T-cell (primary cell): ENCODE data around the gene HNRNPUL2. TPM values are rescaled to one million over a fixed set of nuclear protein-coding genes. Genes with fewer than 3 reads are reported as not detected.
A peak's percentile ranks its signal among the peaks of the same experiment; 100 is the strongest.
"Not testable (repeated sequence)": the region's sequence is repeated elsewhere in the genome, so short reads cannot be mapped to it uniquely, and the experiment has no call there.

Source experiments
- ATAC-seq, 4 experiments: fragments of 200-7000 bp in 3 of 4; fragments of 150-1000 bp in 1 of 4; cut with Tn5 transposase; replicated peaks in 1 of 4; 1 replicate in 3 of 4; 2 replicates in 1 of 4; pipeline ENCODE4 v1.10.0; 2021; ENCODE audit warnings: moderate library complexity in 3 of 4, mild to moderate bottlenecking in 2 of 4, moderate number of reproducible peaks in 1 of 4
- CTCF ChIA-PET, 2 donors: fragments of 300-600 bp; sonication (Branson Sonifier 250); formaldehyde crosslinking; loops; one replicate each; lab custom pipeline; 2022; ENCODE audit warnings: antibody characterized with exemption in 2 of 2; lab: Charles Lee
- POLR2A ChIA-PET, 2 donors: fragments of 300-600 bp; sonication (Branson Sonifier 250); formaldehyde crosslinking; loops; one replicate each; lab custom pipeline; 2022; ENCODE audit warnings: antibody characterized with exemption in 2 of 2; lab: Charles Lee
- DNase-seq, 35 experiments: peaks; one replicate each; pipeline versions ENCODE4 v3.0.0 to v3.0.0-alpha.2; 2013 to 2023
- H3K27ac ChIP-seq: one replicate; pipeline ENCODE4 v1.5.1; 2013; ENCODE audit warnings: low read length
- H3K27me3 ChIP-seq, 2 experiments: replicated peaks in 1 of 2; 1 replicate in 1 of 2; 2 replicates in 1 of 2; pipeline versions ENCODE4 v1.6.1 to v1.7.0; 2013; ENCODE audit warnings: low read length in 1 of 2, mixed read lengths in 1 of 2; ENCODE audit not compliant: control insufficient read depth in 2 of 2, insufficient read depth in 2 of 2; ENCODE audit errors: extremely low read depth in 1 of 2
- H3K36me3 ChIP-seq, 2 donors: 1 replicate in 1 of 2; 2 replicates in 1 of 2; pipeline versions ENCODE4 v1.6.1 to v1.7.0; 2013; ENCODE audit warnings: low read length in 1 of 2; ENCODE audit not compliant: control insufficient read depth in 2 of 2, insufficient read depth in 1 of 2; ENCODE audit errors: extremely low read depth in 1 of 2
- H3K4me1 ChIP-seq, 2 experiments: 1 replicate in 1 of 2; 2 replicates in 1 of 2; pipeline versions ENCODE4 v1.6.1 to v1.7.0; 2013; ENCODE audit warnings: low read length in 2 of 2, mixed read lengths in 1 of 2; ENCODE audit not compliant: insufficient read depth in 2 of 2, control insufficient read depth in 1 of 2; ENCODE audit errors: extremely low read depth in 1 of 2
- H3K4me3 ChIP-seq, 2 donors: 1 replicate in 1 of 2; 2 replicates in 1 of 2; pipeline versions ENCODE4 v1.5.1 to v1.7.0; 2013; ENCODE audit warnings: mild to moderate bottlenecking in 2 of 2, low read length in 1 of 2, moderate library complexity in 1 of 2; ENCODE audit not compliant: control insufficient read depth in 1 of 2; ENCODE audit errors: extremely low read depth in 1 of 2
- H3K9me3 ChIP-seq: 2 replicates; pipeline ENCODE4 v1.7.0; 2013
- H3K27ac Mint-ChIP-seq, 2 donors: one replicate each; pipeline ENCODE4 v1.8.0; 2020 to 2021; ENCODE audit warnings: mild to moderate bottlenecking in 2 of 2, mixed read lengths in 2 of 2
- H3K27me3 Mint-ChIP-seq, 2 donors: one replicate each; pipeline ENCODE4 v1.8.0; 2021 to 2022; ENCODE audit warnings: mixed read lengths in 2 of 2
- H3K36me3 Mint-ChIP-seq: one replicate; pipeline ENCODE4 v1.8.0; 2021; ENCODE audit warnings: mixed read lengths
- H3K4me1 Mint-ChIP-seq, 3 donors: one replicate each; pipeline ENCODE4 v1.8.0; 2020 to 2022; ENCODE audit warnings: mixed read lengths in 3 of 3, mild to moderate bottlenecking in 1 of 3
- H3K4me3 Mint-ChIP-seq, 3 donors: one replicate each; pipeline ENCODE4 v1.8.0; 2020 to 2022; ENCODE audit warnings: mild to moderate bottlenecking in 3 of 3, mixed read lengths in 3 of 3, moderate library complexity in 3 of 3
- H3K9me3 Mint-ChIP-seq, 3 donors: one replicate each; pipeline ENCODE4 v1.8.0; 2020 to 2022; ENCODE audit warnings: mixed read lengths in 3 of 3
- WGBS: methylation state at CpG from one replicate; pipeline ENCODE4 v1.1.5; 2013; ENCODE audit warnings: missing lambda C conversion rate; ENCODE audit not compliant: insufficient coverage; 5-methylcytosine and 5-hydroxymethylcytosine counted together
- total RNA-seq, 35 experiments: library from RNA in 6 of 35; stranded (reverse) in 6 of 35; fragments of 120-200 nt in 1 of 35; gene quantifications; one replicate each; pipeline versions ENCODE4 v1.2.1 to v1.2.4 and lab custom pipeline; 2013 to 2026

The HNRNPUL2 gene
- total RNA-seq, 5 donors from 2014 or later (not counting 1 experiment from before 2014, with no cell fraction given), result 45.8 to 67.8 (median 62.7) TPM

DNA sequence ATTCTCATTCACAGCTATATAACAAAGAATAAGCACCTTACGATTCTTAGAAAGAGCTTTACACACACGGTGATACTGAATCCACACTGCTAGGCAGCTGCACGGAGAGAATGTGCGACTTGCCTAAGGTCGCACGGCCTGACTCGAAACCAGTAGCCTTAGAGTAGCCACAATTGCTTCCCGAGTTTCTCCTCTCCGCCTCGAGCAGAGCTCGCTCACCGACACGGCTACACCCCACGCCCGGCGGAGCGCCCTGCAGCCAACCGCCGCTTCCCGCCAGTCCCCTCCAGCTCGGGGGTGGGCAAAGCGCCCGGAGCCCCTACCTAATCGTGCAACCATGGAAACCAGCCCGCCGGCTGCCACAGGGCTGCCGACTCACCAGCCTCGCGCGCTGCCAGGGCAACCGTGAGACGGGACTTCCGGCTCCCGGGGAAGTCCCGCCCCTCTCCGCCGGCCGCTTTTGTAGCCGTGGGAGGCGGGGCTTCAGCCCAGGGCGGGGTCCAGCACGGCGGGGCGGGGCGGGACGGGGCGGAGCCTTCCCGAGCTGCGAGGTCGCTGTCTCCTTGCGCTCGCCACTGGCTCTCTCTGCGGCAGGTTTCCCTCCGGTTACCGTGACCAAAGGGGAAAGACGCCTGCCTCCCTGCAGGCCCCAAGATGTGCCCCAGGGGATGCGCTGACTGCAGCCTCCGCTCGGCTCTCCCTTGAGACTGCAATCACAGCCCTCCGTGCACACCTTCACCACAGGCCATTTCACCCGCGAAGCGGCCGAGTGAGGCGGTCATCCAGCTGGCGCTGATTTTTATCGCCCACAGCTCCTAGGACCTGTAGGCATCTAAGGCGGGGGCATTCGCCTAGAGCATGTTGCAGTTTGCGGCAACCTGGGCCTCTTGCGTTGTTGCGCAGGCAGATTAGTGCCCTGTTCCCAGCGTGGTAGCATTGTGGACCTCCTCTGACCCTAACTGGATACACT is 21.1 kb downstream of the HNRNPUL2 start:
- Mint-ChIP-seq H3K27ac (peak overlapping the region; percentile 82 to 84), H3K4me1 (peaks cover 43 to 51% (median 47%) of the 10 kb centered on the region in 3 donors), H3K9me3 (no peaks in the 10 kb centered on the region), H3K36me3 (peaks cover 8% of the 10 kb centered on the region), H3K27me3 (no peaks in the 10 kb centered on the region), H3K4me3 (peak overlapping the region; percentile 85 to 97 (median 87))
- WGBS, result 10% methylated on average over 71 of the region's 73 CpGs
- H3K4me1 ChIP-seq, result peaks cover 19 to 48% of the 10 kb centered on the region in 2 experiments
- peaks cover 0 to 7% of the 10 kb centered on the region in 2 donors for H3K36me3 ChIP-seq
- ATAC-seq, result peak; percentile 69 to 75 (median 73)
- peak overlapping the region; percentile 59 to 62 for H3K4me3 ChIP-seq
- CTCF ChIA-PET, result interaction anchor here (0.5 to 2.3 kb wide), 6 partner anchors 11 to 154 kb away, joined by 3 to 10 read pairs (median 4); partner anchors contain the start of genes C11orf98 (in 1 of the 2), CSKMT (in 1 of the 2), TUT1 (in 1 of the 2) and ZBTB3 (in 1 of the 2)
- no peaks in the 10 kb centered on the region for H3K27me3 ChIP-seq
- peak; percentile 82 to 96 (median 91) for DNase-seq
- POLR2A ChIA-PET, result interaction anchor here (0.5 to 1.4 kb wide), 7 partner anchors 10 to 151 kb away, joined by 3 to 7 read pairs (median 4); partner anchors contain the start of gene ZBTB3 (in 1 of the 2)
- peak overlapping the region; percentile 83 for H3K27ac ChIP-seq
- no peaks in the 10 kb centered on the region for H3K9me3 ChIP-seq

DNA sequence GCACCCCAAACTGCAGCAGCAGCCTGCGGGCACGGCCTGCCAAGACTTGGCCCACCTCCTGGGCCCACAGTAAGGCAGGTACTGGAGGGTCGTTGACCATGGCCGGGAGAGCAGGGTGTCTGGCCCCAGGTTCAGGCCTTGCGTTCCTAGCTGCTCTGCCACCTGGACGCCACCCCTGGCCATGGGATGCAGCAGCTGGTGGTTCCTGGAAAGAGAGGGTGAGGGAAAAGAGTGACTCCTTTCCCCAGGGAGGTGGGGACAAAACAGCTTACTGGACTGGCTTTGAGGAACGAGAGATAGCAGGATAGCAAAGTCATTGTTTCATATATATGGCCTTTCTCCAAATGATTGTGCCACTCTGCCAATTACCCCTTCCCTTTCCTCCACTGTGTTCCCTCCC is 21.8 kb downstream of the HNRNPUL2 start:
- H3K4me3 ChIP-seq, result peak overlapping the region; percentile 59 to 62
- peaks cover 19 to 47% of the 10 kb centered on the region in 2 experiments for H3K4me1 ChIP-seq
- peak overlapping the region; percentile 82 to 84 for H3K27ac Mint-ChIP-seq
- H3K9me3 Mint-ChIP-seq, result no peaks in the 10 kb centered on the region
- H3K27ac ChIP-seq, result peak overlapping the region; percentile 83
- ChIA-PET POLR2A (interaction anchor here in 1 of 2 donors (0.6 kb wide), 1 partner anchor 135 kb away, joined by 3 read pairs; no protein-coding TSS in a partner anchor), CTCF (interaction anchor here (0.7 to 2.3 kb wide), 5 partner anchors 11 to 113 kb away, joined by 3 to 10 read pairs (median 5); partner anchors contain the start of genes C11orf98 (in 1 of the 2), CSKMT (in 1 of the 2), TUT1 (in 1 of the 2) and ZBTB3 (in 1 of the 2))
- no peaks in the 10 kb centered on the region for H3K27me3 Mint-ChIP-seq
- H3K36me3 Mint-ChIP-seq, result peaks cover 7% of the 10 kb centered on the region
- peaks cover 0 to 6% of the 10 kb centered on the region in 2 donors for H3K36me3 ChIP-seq
- no peaks in the 10 kb centered on the region for H3K27me3 ChIP-seq
- H3K4me3 Mint-ChIP-seq, result peak overlapping the region; percentile 85 to 97 (median 87)
- DNase-seq (no peak), ATAC-seq (no peak)
- H3K9me3 ChIP-seq, result no peaks in the 10 kb centered on the region
- 96% methylated on average over 4 of the region's 7 CpGs for WGBS
- peaks cover 42 to 47% (median 45%) of the 10 kb centered on the region in 3 donors for H3K4me1 Mint-ChIP-seq

DNA sequence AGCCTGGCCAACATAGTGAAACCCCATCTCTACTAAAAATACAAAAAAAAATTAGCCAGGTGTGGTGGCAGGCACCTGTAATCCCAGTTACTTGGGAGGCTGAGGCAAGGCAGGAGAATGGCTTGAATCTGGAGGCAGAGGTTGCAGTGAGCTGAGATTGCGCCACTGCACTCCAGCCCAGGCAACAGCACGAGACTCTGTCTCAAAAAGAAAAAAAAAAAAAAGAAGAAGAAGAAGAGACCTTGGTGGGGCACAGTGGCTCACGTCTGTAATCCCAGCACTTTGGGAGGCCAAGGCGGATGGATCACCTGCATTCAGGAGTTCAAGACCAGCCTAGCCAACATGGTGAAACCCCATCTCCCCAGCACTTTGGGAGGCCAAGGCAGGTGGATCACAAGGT is 23.3 kb downstream of the HNRNPUL2 start:
- not testable (repeated sequence) for H3K9me3 Mint-ChIP-seq, H3K36me3 Mint-ChIP-seq, H3K27ac Mint-ChIP-seq, H3K4me3 ChIP-seq, H3K27me3 ChIP-seq, H3K27ac ChIP-seq, H3K36me3 ChIP-seq, DNase-seq, H3K27me3 Mint-ChIP-seq, H3K9me3 ChIP-seq, H3K4me3 Mint-ChIP-seq, ATAC-seq
- CTCF ChIA-PET, result interaction anchor here (0.7 kb wide), 2 partner anchors 28 to 294 kb away, joined by 6 to 7 read pairs; no protein-coding TSS in a partner anchor
- peaks cover 27 to 35% (median 34%) of the 10 kb centered on the region in 3 donors for H3K4me1 Mint-ChIP-seq
- POLR2A ChIA-PET, result interaction anchor here in 1 of 2 donors (0.7 kb wide), 1 partner anchor 38 kb away, joined by 16 read pairs; no protein-coding TSS in a partner anchor
- H3K4me1 ChIP-seq, result peaks cover 16 to 37% of the 10 kb centered on the region in 2 experiments
- WGBS, result 100% methylated on average over 3 of the region's 4 CpGs

DNA sequence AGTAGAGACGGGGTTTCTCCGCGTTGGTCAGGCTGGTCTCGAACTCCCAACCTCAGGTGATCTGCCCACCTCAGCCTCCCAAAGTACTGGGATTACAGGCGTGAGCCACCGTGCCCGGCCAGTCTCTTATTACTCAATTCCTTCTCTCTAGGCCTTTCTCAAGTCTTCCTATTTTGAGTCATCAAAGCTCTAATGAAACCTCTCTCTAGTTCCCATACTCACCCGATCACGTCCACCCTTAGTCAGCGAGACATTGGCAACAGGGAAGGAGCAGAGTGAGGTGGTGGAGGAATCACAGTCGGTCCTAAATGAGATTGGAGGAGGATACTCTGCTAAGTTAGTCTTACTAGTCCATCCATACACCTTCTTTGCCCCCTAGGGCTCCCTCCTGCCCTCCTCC is 25.0 kb downstream of the HNRNPUL2 start:
- Mint-ChIP-seq H3K4me3 (no peak overlapping the region), H3K36me3 (peaks cover 4% of the 10 kb centered on the region), H3K27ac (no peak overlapping the region), H3K27me3 (no peaks in the 10 kb centered on the region), H3K4me1 (peaks cover 16 to 19% (median 17%) of the 10 kb centered on the region in 3 donors), H3K9me3 (no peaks in the 10 kb centered on the region)
- H3K36me3 ChIP-seq, result peaks cover 0 to 6% of the 10 kb centered on the region in 2 donors
- ChIA-PET POLR2A (interaction anchor here in 1 of 2 donors (0.6 kb wide), 1 partner anchor 162 kb away, joined by 3 read pairs; no protein-coding TSS in a partner anchor), CTCF (interaction anchor here (0.6 to 0.7 kb wide), 3 partner anchors 22 to 84 kb away, joined by 3 to 4 read pairs (median 3); no protein-coding TSS in a partner anchor)
- no peak overlapping the region for H3K4me3 ChIP-seq
- no peaks in the 10 kb centered on the region for H3K9me3 ChIP-seq
- peaks cover 8 to 20% of the 10 kb centered on the region in 2 experiments for H3K4me1 ChIP-seq
- WGBS, result no CpG with 5 or more reads among the region's 11 CpGs
- ATAC-seq (no peak), DNase-seq (no peak)
- no peaks in the 10 kb centered on the region for H3K27me3 ChIP-seq
- no peak overlapping the region for H3K27ac ChIP-seq

DNA sequence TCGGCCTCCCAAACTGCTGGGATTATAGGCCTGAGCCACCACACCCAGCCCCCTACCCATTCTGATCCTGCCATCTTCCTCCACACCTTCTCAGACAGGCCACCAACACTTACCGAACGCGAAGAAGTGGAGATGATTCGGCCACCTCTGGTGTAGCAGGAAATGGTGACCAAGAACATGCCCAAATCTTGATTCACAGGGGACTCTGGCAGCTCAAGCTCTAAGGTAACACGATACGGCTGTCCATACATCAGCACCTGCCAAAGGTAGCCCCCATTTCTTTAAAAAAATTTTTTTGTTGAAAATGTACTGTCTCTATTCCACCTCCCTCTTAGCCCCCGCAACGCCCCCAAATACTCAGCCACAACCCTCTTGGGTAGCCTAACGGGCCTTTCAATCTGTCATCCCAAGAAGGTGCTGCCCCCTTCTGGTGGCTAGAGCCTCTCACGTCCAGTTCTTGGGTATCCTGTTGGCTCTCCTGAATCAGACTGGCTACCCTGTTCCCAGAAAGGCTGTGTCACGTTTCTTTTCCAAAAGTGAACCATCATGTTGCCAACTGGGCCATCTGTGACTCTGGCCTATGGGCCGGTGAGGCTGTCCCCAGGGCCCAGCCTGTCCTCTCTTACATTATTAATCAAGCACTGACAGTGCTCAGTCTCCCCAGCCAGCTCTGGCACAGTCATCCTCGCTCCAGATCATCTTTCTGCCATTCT is 32.6 kb downstream of the HNRNPUL2 start:
- no peaks in the 10 kb centered on the region for H3K27me3 ChIP-seq
- POLR2A ChIA-PET, result interaction anchor here (0.5 to 0.6 kb wide), 2 partner anchors 30 to 135 kb away, joined by 3 to 5 read pairs; no protein-coding TSS in a partner anchor
- Mint-ChIP-seq H3K27ac (peak overlapping the region; percentile 11 to 23), H3K4me3 (no peak overlapping the region), H3K9me3 (no peaks in the 10 kb centered on the region), H3K27me3 (no peaks in the 10 kb centered on the region), H3K4me1 (peaks cover 5 to 7% (median 5%) of the 10 kb centered on the region in 3 donors), H3K36me3 (peaks cover 20% of the 10 kb centered on the region)
- 50% methylated on average over 9 of the region's 14 CpGs for WGBS
- peaks cover 0 to 8% of the 10 kb centered on the region in 2 experiments for H3K4me1 ChIP-seq
- H3K27ac ChIP-seq, result no peak overlapping the region
- H3K4me3 ChIP-seq, result no peak overlapping the region
- H3K9me3 ChIP-seq, result no peaks in the 10 kb centered on the region
- H3K36me3 ChIP-seq, result peaks cover 18 to 26% of the 10 kb centered on the region in 2 donors
- CTCF ChIA-PET, result interaction anchor here (0.6 to 2.4 kb wide), 13 partner anchors 11 to 270 kb away, joined by 3 to 24 read pairs (median 4); partner anchors contain the start of genes B3GAT3 (in 1 of the 2), TUT1 (in 1 of the 2) and UQCC3 (in 1 of the 2)
- ATAC-seq (peak; percentile 68 to 91 (median 88)), DNase-seq (peak; percentile 45 to 90 (median 70))
